Body of pancreas (tissue), 4 donors: ENCODE results near the gene ATP11A.

Experiments used
- POLR2A ChIP-seq, 3 donors: fragments of 450-650 bp; IDR thresholded peaks; one replicate each; pipeline ENCODE4 v1.6.1; 2016; ENCODE audit warnings: antibody characterized with exemption in 3 of 3, mild to moderate bottlenecking in 2 of 3
- TF ChIP-seq, protein P1 (sequence below), 7 experiments: fragments of 450-650 bp in 4 of 7; fragments of 200-600 bp in 3 of 7; sonication (generic) in 3 of 7; IDR thresholded peaks; one replicate each; pipeline ENCODE4 v1.5.1; 2016 to 2019; ENCODE audit warnings: antibody characterized with exemption in 7 of 7

DNA sequence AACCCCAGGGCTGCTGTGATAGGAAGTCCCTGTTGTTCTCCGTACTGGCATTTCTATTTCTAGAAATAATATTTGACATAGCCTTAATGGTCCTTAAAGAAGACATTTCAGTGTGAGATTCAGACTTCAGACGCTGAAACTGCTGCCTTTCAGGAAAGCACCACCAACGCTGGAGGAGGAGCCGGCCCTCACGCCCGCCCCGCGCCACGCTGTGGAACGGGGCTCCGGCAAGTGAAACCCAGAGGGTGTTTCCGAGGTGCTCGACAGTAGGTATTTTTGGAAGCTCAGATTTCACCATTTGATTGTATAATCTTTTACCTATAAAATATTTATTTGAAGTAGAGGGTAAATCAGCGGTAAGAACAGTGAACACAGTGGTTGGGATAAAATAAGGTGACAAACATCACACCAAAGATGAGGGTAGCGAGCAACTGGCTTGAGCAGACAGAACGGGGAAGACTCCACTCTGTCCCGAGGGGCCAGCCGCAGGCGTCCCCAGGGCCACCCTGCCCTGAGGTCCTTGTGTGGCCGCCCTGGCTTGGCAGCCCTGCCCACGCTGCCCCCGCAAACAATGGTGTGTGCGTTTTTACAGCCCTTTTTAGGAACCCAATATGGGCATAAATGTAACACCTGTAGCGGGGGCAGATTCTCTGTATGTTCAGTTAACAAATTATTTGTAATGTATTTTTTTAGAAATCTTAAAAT is 193.6 kb downstream of the ATP11A start:
- no peak for TF ChIP-seq POLR2A (IDR thresholded peaks at IDR 0.05)
- TF ChIP-seq, protein P1, sequence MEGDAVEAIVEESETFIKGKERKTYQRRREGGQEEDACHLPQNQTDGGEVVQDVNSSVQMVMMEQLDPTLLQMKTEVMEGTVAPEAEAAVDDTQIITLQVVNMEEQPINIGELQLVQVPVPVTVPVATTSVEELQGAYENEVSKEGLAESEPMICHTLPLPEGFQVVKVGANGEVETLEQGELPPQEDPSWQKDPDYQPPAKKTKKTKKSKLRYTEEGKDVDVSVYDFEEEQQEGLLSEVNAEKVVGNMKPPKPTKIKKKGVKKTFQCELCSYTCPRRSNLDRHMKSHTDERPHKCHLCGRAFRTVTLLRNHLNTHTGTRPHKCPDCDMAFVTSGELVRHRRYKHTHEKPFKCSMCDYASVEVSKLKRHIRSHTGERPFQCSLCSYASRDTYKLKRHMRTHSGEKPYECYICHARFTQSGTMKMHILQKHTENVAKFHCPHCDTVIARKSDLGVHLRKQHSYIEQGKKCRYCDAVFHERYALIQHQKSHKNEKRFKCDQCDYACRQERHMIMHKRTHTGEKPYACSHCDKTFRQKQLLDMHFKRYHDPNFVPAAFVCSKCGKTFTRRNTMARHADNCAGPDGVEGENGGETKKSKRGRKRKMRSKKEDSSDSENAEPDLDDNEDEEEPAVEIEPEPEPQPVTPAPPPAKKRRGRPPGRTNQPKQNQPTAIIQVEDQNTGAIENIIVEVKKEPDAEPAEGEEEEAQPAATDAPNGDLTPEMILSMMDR (IDR thresholded peaks at IDR 0.05), result no peak
